Neural progenitor cell (in vitro differentiated cells): ENCODE results near the gene NIM1K. TPM values are rescaled to one million over a fixed set of nuclear protein-coding genes. Genes with fewer than 3 reads are reported as not detected.

ENCODE experiments used
- DNase-seq: peaks from one replicate; pipeline ENCODE4 v3.0.0-alpha.2; 2016; ENCODE audit warnings: low spot score
- H2AFZ ChIP-seq: fragments of 200-600 bp; sonication (generic); replicated peaks from 2 replicates; pipeline ENCODE4 v1.6.1; 2016; ENCODE audit warnings: antibody characterized with exemption
- H3F3A ChIP-seq: fragments of 200-600 bp; sonication (generic); 2 replicates; pipeline ENCODE4 v1.6.1; 2016; ENCODE audit warnings: antibody characterized with exemption, low read depth
- H3K27ac ChIP-seq: fragments of 200-600 bp; sonication (generic); 2 replicates; pipeline ENCODE4 v1.5.1; 2016; ENCODE audit warnings: mild to moderate bottlenecking
- H3K27me3 ChIP-seq: fragments of 200-600 bp; sonication (generic); 2 replicates; pipeline ENCODE4 v1.6.1; 2016; ENCODE audit warnings: mild to moderate bottlenecking, moderate library complexity
- H3K36me3 ChIP-seq: fragments of 200-600 bp; sonication (generic); 2 replicates; pipeline ENCODE4 v1.5.1; 2016
- H3K4me1 ChIP-seq: fragments of 200-600 bp; sonication (generic); 2 replicates; pipeline ENCODE4 v1.6.1; 2016; ENCODE audit warnings: mixed run types
- H3K4me2 ChIP-seq: fragments of 200-600 bp; sonication (generic); 2 replicates; pipeline ENCODE4 v1.6.1; 2016
- H3K4me3 ChIP-seq: fragments of 200-600 bp; sonication (generic); 2 replicates; pipeline ENCODE4 v1.5.1; 2016
- H3K79me2 ChIP-seq: fragments of 200-600 bp; sonication (generic); 2 replicates; pipeline ENCODE4 v1.6.1; 2016; ENCODE audit warnings: low read depth
- H3K9ac ChIP-seq: fragments of 200-600 bp; sonication (generic); 2 replicates; pipeline ENCODE4 v1.6.1; 2016
- H3K9me3 ChIP-seq: fragments of 200-600 bp; sonication (generic); 2 replicates; pipeline ENCODE4 v1.5.1; 2016; ENCODE audit warnings: low read depth
- H4K20me1 ChIP-seq: fragments of 200-600 bp; sonication (generic); 2 replicates; pipeline ENCODE4 v1.6.1; 2016; ENCODE audit warnings: low read depth
- H3K27ac Mint-ChIP-seq: 3 replicates; pipeline ENCODE4 v1.8.0; 2021; ENCODE audit warnings: mixed read lengths
- H3K27me3 Mint-ChIP-seq: 2 replicates; pipeline ENCODE4 v1.8.0; 2022; ENCODE audit warnings: low read depth, mild to moderate bottlenecking, inconsistent platforms, moderate library complexity, mixed read lengths; ENCODE audit not compliant: insufficient read depth
- H3K36me3 Mint-ChIP-seq: 3 replicates; pipeline ENCODE4 v1.8.0; 2021; ENCODE audit warnings: mixed read lengths
- H3K4me1 Mint-ChIP-seq: 3 replicates; pipeline ENCODE4 v1.8.0; 2021; ENCODE audit warnings: mixed read lengths
- H3K4me3 Mint-ChIP-seq: 3 replicates; pipeline ENCODE4 v1.8.0; 2021; ENCODE audit warnings: mild to moderate bottlenecking, moderate library complexity, mixed read lengths
- H3K9me3 Mint-ChIP-seq: 3 replicates; pipeline ENCODE4 v1.8.0; 2020; ENCODE audit warnings: mixed read lengths
- CTCF ChIP-seq: fragments of 200-600 bp; sonication (generic); IDR thresholded peaks from 2 replicates; pipeline ENCODE4 v1.5.1; 2017; ENCODE audit warnings: antibody characterized with exemption, mild to moderate bottlenecking
- EZH2 ChIP-seq: fragments of 200-600 bp; sonication (generic); IDR thresholded peaks from 2 replicates; pipeline ENCODE4 v1.6.1; 2017; ENCODE audit warnings: antibody characterized with exemption, mild to moderate bottlenecking, moderate library complexity
- EZH2phosphoT487 ChIP-seq: fragments of 200-600 bp; sonication (generic); IDR thresholded peaks from 2 replicates; pipeline ENCODE4 v1.6.1; 2017; ENCODE audit warnings: antibody characterized with exemption
- total RNA-seq: library from RNA; depleted of rRNA; stranded (reverse); fragments of >200 nt; gene quantifications from 2 replicates; pipeline ENCODE4 v1.2.3, GENCODE V29; 2015; ENCODE audit warnings: low replicate concordance

The NIM1K gene
- total RNA-seq: not detected in 2 replicates

GRCh38 chr5:43191740-43192557 is at the start of gene NIM1K:
Gene NIM1K, plus strand, starts transcription at chr5:43192225. Its CDS starts 53,551 bp downstream, at chr5:43245776.
- Histone ChIP-seq H2AFZ (no peak within 1 kb of the TSS), H3K9me3 (no peaks in the 10 kb centered on the region), H3K79me2 (no peaks in the 10 kb centered on the region), H3K4me2 (peak within 1 kb of the TSS; percentile 99), H3K4me1 (peaks cover 26% of the 10 kb centered on the region), H3K27ac (no peak within 1 kb of the TSS), H4K20me1 (peaks cover 8% of the 10 kb centered on the region), H3K4me3 (peak within 1 kb of the TSS; percentile 70), H3K36me3 (no peaks in the 10 kb centered on the region), H3F3A (peaks cover 16% of the 10 kb centered on the region), H3K27me3 (peaks cover 49% of the 10 kb centered on the region), H3K9ac (no peak within 1 kb of the TSS)
- Mint-ChIP-seq H3K4me3 (peak within 1 kb of the TSS; percentile 88), H3K4me1 (peaks cover 25% of the 10 kb centered on the region), H3K36me3 (no peaks in the 10 kb centered on the region), H3K27me3 (peaks cover 17% of the 10 kb centered on the region), H3K27ac (no peak within 1 kb of the TSS), H3K9me3 (peaks cover 2% of the 10 kb centered on the region)
- TF ChIP-seq EZH2phosphoT487: no peak
- TF ChIP-seq EZH2: peak; percentile 57
- TF ChIP-seq CTCF: no peak
- DNase-seq: peak; percentile 80

- Mint-ChIP-seq H3K27me3 (no peaks in the 10 kb centered on the region), H3K4me1 (peaks cover 3% of the 10 kb centered on the region), H3K4me3 (no peak overlapping the region), H3K9me3 (no peaks in the 10 kb centered on the region), H3K36me3 (peaks cover 27% of the 10 kb centered on the region), H3K27ac (no peak overlapping the region)
- H3K9me3 ChIP-seq: no peaks in the 10 kb centered on the region
- no peak overlapping the region for H3K9ac ChIP-seq
- H3K79me2 ChIP-seq: peaks cover 50% of the 10 kb centered on the region
- H3K4me2 ChIP-seq: peak overlapping the region; percentile 15
- peaks cover 12% of the 10 kb centered on the region for H3K36me3 ChIP-seq
- no peaks in the 10 kb centered on the region for H3K27me3 ChIP-seq
- no peak overlapping the region for H2AFZ ChIP-seq
- H4K20me1 ChIP-seq: peaks cover 26% of the 10 kb centered on the region
- no peak for TF ChIP-seq EZH2
- no peak for TF ChIP-seq CTCF
- TF ChIP-seq EZH2phosphoT487: no peak
- peak; percentile 25 for DNase-seq
- peak overlapping the region; percentile 29 for H3K27ac ChIP-seq
- no peak overlapping the region for H3K4me3 ChIP-seq
- peaks cover 15% of the 10 kb centered on the region for H3F3A ChIP-seq
- H3K4me1 ChIP-seq: peaks cover 13% of the 10 kb centered on the region
These were observed 47.0 kb upstream of the NIM1K start for GRCh38 chr5:43145071-43145470.

- Histone ChIP-seq H3K9me3 (no peaks in the 10 kb centered on the region), H3K9ac (no peak overlapping the region), H2AFZ (no peak overlapping the region), H3F3A (peaks cover 15% of the 10 kb centered on the region), H3K36me3 (peaks cover 12% of the 10 kb centered on the region), H3K27ac (no peak overlapping the region), H3K4me1 (peaks cover 20% of the 10 kb centered on the region), H3K27me3 (no peaks in the 10 kb centered on the region), H3K79me2 (peaks cover 65% of the 10 kb centered on the region), H3K4me2 (no peak overlapping the region), H3K4me3 (no peak overlapping the region), H4K20me1 (peaks cover 43% of the 10 kb centered on the region)
- no peaks in the 10 kb centered on the region for H3K27me3 Mint-ChIP-seq
- H3K4me3 Mint-ChIP-seq: no peak overlapping the region
- H3K27ac Mint-ChIP-seq: no peak overlapping the region
- H3K4me1 Mint-ChIP-seq: peaks cover 3% of the 10 kb centered on the region
- DNase-seq: no peak
- no peak for TF ChIP-seq EZH2phosphoT487
- TF ChIP-seq CTCF: no peak
- no peak for TF ChIP-seq EZH2
- H3K36me3 Mint-ChIP-seq: peaks cover 18% of the 10 kb centered on the region
- H3K9me3 Mint-ChIP-seq: no peaks in the 10 kb centered on the region
These were observed 45.1 kb upstream of the NIM1K start for GRCh38 chr5:43146958-43147357.
